Esophagus (tissue), 2 donors: ENCODE data around the gene ASTN1. TPM values are rescaled to one million over a fixed set of nuclear protein-coding genes. Genes with fewer than 3 reads are reported as not detected.

ENCODE experiments used
- H3K27ac ChIP-seq, 2 donors: one replicate each; pipeline ENCODE4 v1.5.1; 2013; ENCODE audit warnings: low read depth in 2 of 2, mild to moderate bottlenecking in 2 of 2, inconsistent platforms in 1 of 2, low read length in 1 of 2, moderate library complexity in 1 of 2
- H3K27me3 ChIP-seq, 2 donors: one replicate each; pipeline ENCODE4 v1.6.1; 2013; ENCODE audit warnings: low read length in 2 of 2, control low read depth in 1 of 2, mild to moderate bottlenecking in 1 of 2; ENCODE audit not compliant: insufficient read depth in 2 of 2, control insufficient read depth in 1 of 2
- H3K36me3 ChIP-seq, 2 donors: one replicate each; pipeline ENCODE4 v1.6.1; 2013; ENCODE audit warnings: low read length in 1 of 2; ENCODE audit not compliant: control insufficient read depth in 2 of 2, insufficient read depth in 2 of 2
- H3K4me1 ChIP-seq, 2 donors: one replicate each; pipeline ENCODE4 v1.6.1; 2013; ENCODE audit warnings: low read length in 1 of 2; ENCODE audit not compliant: control insufficient read depth in 2 of 2, insufficient read depth in 2 of 2
- H3K4me3 ChIP-seq, 2 donors: one replicate each; pipeline ENCODE4 v1.5.1; 2013; ENCODE audit warnings: low read length in 2 of 2, mild to moderate bottlenecking in 2 of 2, low read depth in 1 of 2, moderate library complexity in 1 of 2
- H3K9me3 ChIP-seq, 2 donors: one replicate each; pipeline ENCODE4 v1.6.1; 2013; ENCODE audit warnings: mild to moderate bottlenecking in 2 of 2, low read depth in 1 of 2, low read length in 1 of 2, moderate library complexity in 1 of 2; ENCODE audit not compliant: control insufficient read depth in 2 of 2, insufficient read depth in 1 of 2
- WGBS, 2 donors: extraction: QIAGEN DNeasy Blood & Tissue Kit; methylation state at CpG; one replicate each; pipeline ENCODE4 v1.1.7; 2013; 5-methylcytosine and 5-hydroxymethylcytosine counted together
- polyA plus RNA-seq, 2 donors: library from polyadenylated mRNA; stranded (reverse); fragments of 200-250 nt; gene quantifications; one replicate each; pipeline ENCODE4 v1.2.3, GENCODE V29; 2013
- donor health status: healthy with polysubstance abuse.
- donor health status: Bipolar disorder and iron deficiency.

The ASTN1 gene
- polyA plus RNA-seq, 2 donors = 0.02 TPM; not detected in 1

DNA sequence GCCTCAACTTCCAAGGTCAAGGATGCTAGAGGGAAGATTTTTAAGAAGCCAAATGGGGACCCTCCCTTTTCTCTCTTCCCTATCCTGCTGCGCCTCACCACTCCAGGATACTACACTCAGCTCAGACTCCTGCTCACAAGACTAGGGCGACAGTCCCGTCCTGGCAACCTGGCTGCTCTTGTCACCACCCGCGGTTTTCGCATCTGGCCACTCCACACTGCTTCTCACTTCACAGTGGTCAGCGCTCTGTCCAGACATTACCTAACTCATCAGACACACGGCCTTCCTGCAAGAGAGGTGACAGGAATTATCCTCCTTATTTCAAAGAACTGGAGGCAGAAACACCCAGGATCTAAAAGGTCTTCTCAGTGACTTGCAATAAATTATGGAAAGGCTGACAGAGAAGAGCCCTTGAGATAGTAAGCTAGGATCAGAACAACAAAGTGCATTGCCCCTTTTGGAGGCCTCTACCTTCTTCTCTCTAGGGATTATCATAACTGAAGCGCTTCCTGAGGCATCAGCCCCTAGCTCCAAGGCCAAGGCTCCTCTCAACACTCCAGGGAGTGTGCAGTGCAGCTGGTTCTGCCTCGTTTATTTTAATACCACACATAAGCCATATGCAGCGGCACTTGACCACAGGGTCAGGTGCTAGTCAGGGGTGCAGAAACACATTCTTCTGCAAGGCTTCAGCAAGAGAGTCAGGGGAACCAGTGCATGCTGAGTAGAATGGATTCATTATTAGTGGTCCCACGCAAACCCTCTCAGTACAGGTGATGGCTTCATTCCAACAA lies 41.9 kb downstream of the ASTN1 start:
- Histone ChIP-seq H3K4me1 (no peaks in the 10 kb centered on the region), H3K9me3 (no peaks in the 10 kb centered on the region), H3K27ac (no peak overlapping the region), H3K36me3 (no peaks in the 10 kb centered on the region), H3K4me3 (no peak overlapping the region), H3K27me3 (no peaks in the 10 kb centered on the region)
- WGBS, 2 donors = 83 to 84% methylated on average over 12 of the region's 12 CpGs

DNA sequence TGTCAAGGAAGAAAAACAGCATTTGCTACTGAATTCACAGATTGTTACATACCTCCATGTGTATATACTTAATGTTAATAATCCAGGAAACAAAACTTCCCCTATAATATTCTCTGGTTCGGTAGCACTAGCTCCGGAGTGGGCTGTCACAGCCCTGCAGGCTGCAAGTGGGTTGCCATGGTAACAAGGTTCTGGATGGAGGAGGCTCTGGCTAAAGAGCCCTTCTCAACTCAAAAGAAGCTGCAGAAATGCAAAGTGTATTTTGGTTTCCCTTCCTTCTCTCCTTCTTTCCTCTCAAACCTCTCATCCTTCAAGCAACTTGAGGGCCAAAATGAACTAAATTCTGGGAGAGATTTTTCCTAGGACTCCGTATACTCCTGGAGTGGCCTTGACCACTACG lies 45.2 kb downstream of the ASTN1 start:
- Histone ChIP-seq H3K36me3 (no peaks in the 10 kb centered on the region), H3K4me1 (no peaks in the 10 kb centered on the region), H3K27ac (no peak overlapping the region), H3K4me3 (no peak overlapping the region), H3K9me3 (no peaks in the 10 kb centered on the region), H3K27me3 (no peaks in the 10 kb centered on the region)
- WGBS, 2 donors = 68 to 72% methylated on average over 4 of the region's 4 CpGs

DNA sequence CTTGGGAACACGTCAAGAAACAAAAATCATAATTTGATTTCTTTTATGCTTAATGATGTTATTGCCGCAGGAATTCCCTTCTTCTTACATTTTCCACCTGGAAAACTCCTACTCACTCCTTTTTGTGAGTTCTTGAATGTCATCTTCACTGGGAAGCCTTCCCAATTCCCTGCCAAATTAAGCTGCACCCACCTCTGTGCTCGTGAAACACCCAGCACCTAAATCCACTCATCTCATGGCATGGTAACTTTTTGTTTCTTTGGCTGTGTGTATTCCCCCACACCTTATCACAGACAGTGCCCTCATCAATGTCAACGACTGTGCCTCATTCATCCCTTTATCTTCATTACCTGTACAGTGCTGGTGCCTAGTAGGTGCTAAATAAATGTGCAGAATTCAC lies 45.6 kb downstream of the ASTN1 start:
- no peaks in the 10 kb centered on the region for H3K36me3 ChIP-seq
- H3K27me3 ChIP-seq = no peaks in the 10 kb centered on the region
- no peak overlapping the region for H3K4me3 ChIP-seq
- no peaks in the 10 kb centered on the region for H3K9me3 ChIP-seq
- H3K27ac ChIP-seq = no peak overlapping the region
- 66 to 69% methylated on average over 4 of the region's 4 CpGs for WGBS, 2 donors
- H3K4me1 ChIP-seq = no peaks in the 10 kb centered on the region

DNA sequence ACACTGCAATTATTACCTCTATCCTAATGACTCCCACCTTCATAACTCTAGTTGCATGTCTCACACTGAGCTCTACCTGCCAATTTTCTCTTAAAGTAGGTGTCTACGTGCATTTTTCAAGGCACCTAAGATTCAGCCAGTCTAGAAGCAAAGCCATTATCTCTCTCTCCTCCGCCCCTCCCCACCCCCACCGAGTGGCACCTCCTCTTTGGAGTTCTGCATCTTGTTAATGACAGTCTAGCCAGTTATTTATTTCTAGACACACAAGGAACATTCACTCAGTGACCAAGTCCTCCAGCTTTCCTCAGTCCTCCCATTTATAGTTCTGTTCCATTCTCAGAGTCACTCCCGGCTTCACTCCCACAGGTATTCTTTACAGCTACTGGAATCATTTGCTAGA lies 47.6 kb downstream of the ASTN1 start:
- no peaks in the 10 kb centered on the region for H3K4me1 ChIP-seq
- 74 to 78% methylated on average over 4 of the region's 4 CpGs for WGBS, 2 donors
- no peak overlapping the region for H3K4me3 ChIP-seq
- H3K27me3 ChIP-seq = no peaks in the 10 kb centered on the region
- no peaks in the 10 kb centered on the region for H3K9me3 ChIP-seq
- no peak overlapping the region for H3K27ac ChIP-seq
- H3K36me3 ChIP-seq = no peaks in the 10 kb centered on the region

DNA sequence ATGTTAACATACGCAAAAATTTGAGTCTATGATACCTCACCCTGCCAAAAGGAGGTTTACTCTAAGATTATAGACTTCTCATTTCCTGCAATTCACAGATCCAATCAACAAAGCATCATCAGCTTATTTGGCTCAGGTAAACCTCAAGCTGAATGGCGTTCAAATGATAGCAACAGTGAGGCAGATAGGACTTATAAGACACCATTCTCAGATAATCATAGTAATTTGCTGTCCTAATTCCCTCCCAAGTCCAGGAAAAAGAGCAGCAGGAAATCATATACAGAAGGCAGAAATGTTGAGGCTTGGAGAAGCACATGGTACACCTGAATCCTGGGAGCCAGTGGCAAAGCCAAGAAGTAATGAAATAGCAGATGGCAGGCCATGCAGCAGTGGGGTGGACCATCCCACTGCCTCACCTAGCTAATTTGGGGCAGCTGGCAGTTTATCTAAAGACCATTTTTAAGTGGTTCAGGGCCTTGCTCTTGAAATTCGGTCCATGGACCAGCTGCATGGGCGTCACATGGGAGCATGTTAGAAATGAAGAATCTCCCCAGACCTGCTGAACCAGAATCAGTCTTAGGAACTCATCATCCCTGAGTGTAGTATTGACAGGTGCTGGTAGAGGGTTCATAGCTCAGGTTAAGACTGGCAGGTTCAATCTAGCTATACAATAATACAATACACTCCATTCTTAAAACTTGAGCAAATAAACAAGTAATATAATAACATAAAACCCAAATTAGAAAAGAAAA lies 57.7 kb downstream of the ASTN1 start:
- no peak overlapping the region for H3K4me3 ChIP-seq
- H3K36me3 ChIP-seq = no peaks in the 10 kb centered on the region
- H3K27me3 ChIP-seq = no peaks in the 10 kb centered on the region
- no peaks in the 10 kb centered on the region for H3K9me3 ChIP-seq
- 65 to 77% methylated on average over 4 of the region's 4 CpGs for WGBS, 2 donors
- H3K4me1 ChIP-seq = no peaks in the 10 kb centered on the region
- H3K27ac ChIP-seq = no peak overlapping the region

DNA sequence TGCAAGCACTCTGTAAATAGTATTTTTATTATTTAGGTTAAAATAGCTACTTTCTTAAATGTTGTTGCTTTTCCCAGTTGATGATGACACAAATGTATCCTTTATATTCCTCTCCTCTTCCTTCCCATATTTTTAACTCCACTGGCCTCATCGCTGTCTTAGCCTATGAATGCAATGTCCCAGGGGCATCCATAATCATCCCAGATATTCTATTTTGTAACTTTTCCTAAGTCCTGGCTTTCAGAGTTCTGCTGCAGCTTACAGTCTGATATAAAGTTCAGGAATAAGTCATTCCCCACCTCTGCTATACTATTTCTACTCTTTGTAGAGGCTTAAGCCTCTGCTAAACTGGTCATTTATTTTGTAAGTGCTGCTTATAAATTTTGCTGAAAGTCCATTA lies 58.3 kb downstream of the ASTN1 start:
- 79 to 92% methylated on average over 1 of the region's 1 CpG for WGBS, 2 donors
- Histone ChIP-seq H3K9me3 (no peaks in the 10 kb centered on the region), H3K4me1 (no peaks in the 10 kb centered on the region), H3K27me3 (no peaks in the 10 kb centered on the region), H3K4me3 (no peak overlapping the region), H3K36me3 (no peaks in the 10 kb centered on the region), H3K27ac (no peak overlapping the region)

DNA sequence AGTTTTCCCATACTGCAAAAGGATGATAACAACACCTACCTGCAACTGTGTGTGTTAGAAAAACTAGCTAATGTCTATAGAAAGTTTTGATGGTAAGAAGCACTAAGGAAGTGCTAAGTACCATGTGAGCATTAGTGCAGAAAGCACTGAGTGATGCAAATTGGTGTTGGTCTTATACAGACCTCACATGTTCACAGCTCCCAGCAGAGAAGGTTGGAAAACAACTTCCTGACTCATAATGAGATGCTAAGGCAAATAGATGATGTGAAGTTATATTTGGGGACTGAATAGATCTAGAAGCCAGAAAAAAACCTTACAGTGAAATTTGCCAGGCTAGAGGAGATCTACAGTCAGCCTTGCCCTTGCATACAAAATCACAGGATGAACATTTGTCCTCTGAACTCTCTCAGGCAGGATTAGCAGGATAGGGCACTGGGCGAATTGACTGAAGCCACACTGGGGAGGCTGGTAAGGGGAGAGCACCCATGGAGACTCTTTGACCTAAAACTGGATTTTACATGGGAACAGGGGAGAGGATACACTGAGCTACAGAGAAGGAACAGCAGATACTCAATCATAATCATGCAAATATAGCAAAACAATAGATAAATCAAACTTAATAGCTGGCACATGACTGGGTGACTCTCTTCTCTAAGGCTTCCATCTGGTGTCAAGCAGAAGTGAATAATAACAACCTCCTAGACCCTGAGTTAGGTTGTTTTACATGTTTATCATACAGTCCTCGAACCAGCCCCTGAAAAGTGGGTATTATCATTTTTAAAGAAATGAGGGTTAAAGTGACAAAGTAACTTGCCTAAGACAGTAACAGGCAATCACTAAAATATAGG lies 61.3 kb downstream of the ASTN1 start:
- no peak overlapping the region for H3K27ac ChIP-seq
- 60 to 71% methylated on average over 2 of the region's 2 CpGs for WGBS, 2 donors
- no peak overlapping the region for H3K4me3 ChIP-seq
- H3K9me3 ChIP-seq = no peaks in the 10 kb centered on the region
- no peaks in the 10 kb centered on the region for H3K4me1 ChIP-seq
- H3K36me3 ChIP-seq = no peaks in the 10 kb centered on the region
- no peaks in the 10 kb centered on the region for H3K27me3 ChIP-seq

DNA sequence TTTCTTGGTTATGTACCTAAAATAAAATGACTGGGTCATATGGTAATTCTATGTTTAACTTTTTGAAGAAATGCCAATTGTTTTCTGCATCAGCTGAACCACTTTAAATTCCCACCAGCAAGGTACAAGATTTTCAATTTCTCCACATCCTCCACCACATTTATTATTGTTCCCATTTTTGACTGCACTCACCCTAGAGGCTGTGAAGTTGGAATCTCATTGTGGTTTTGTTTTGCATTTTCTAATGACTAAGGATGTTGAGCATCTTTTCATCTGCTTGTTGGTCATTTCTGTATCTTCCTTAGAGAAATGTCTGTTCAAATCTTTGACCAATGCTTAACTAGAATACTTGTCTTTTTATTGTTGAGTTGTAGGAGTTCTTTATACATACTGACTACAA lies 72.5 kb downstream of the ASTN1 start:
- Histone ChIP-seq H3K27me3 (peaks cover 0 to 3% of the 10 kb centered on the region in 2 donors), H3K27ac (no peak overlapping the region), H3K4me3 (no peak overlapping the region), H3K4me1 (no peaks in the 10 kb centered on the region), H3K9me3 (no peaks in the 10 kb centered on the region), H3K36me3 (no peaks in the 10 kb centered on the region)

DNA sequence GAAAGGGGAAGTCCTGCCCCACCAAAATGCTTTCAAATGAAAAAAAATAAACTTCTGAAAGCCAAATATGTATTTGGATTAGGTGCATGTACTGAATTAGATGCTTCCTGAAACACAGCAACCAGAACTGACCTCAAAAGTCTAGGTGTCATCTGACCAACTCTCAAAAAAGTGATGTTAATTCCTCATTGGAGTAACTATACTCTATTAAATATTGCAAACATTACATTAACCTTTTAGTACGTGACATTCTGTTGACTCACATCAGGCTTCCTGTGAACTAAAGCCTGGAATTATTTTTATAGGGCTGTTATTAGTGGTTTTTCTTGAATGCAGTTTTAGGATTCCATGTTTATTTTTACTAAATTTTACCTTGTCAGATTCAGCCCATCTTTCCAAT lies 73.5 kb downstream of the ASTN1 start:
- WGBS, 2 donors = 59 to 63% methylated on average over 1 of the region's 1 CpG
- H3K36me3 ChIP-seq = no peaks in the 10 kb centered on the region
- H3K4me3 ChIP-seq = no peak overlapping the region
- no peak overlapping the region for H3K27ac ChIP-seq
- H3K4me1 ChIP-seq = no peaks in the 10 kb centered on the region
- H3K27me3 ChIP-seq = peaks cover 0 to 3% of the 10 kb centered on the region in 2 donors
- H3K9me3 ChIP-seq = no peaks in the 10 kb centered on the region
